Measurements from ENCODE around the gene CTIF. TPM values are rescaled to one million over a fixed set of nuclear protein-coding genes. Genes with fewer than 3 reads are reported as not detected.
A peak's percentile ranks its signal among the peaks of the same experiment; 100 is the strongest.

Gene CTIF
- total RNA-seq, 1 donor from 2014 or later: 26.4 TPM

- no peak for TF ChIP-seq CTCF (IDR thresholded peaks at IDR 0.05; ENCODE audit: unreplicated experiment)
- no peak for DNase-seq (ENCODE audit: low spot score, unreplicated experiment)
- no peaks in the 10 kb centered on the region for H3K4me1 Mint-ChIP-seq (ENCODE audit: low read depth)
- H3K27me3 Mint-ChIP-seq: no peaks in the 10 kb centered on the region
- no peak overlapping the region for H3K27ac Mint-ChIP-seq
- no peak overlapping the region for H3K4me3 Mint-ChIP-seq (ENCODE audit: low read depth)
- no peaks in the 10 kb centered on the region for H3K9me3 Mint-ChIP-seq (ENCODE audit: low read depth)
- peaks cover 8% of the 10 kb centered on the region for H3K36me3 Mint-ChIP-seq (ENCODE audit: insufficient read depth)
These were observed 184.2 kb downstream of the CTIF start for GRCh38 chr18:48723016-48723415.

GRCh38 chr18:48723837-48724236 is 185.0 kb downstream of the CTIF start:
- Mint-ChIP-seq H3K36me3 (ENCODE audit: insufficient read depth) (peaks cover 3% of the 10 kb centered on the region), H3K27me3 (no peaks in the 10 kb centered on the region), H3K9me3 (ENCODE audit: low read depth) (no peaks in the 10 kb centered on the region), H3K4me3 (ENCODE audit: low read depth) (no peak overlapping the region), H3K4me1 (ENCODE audit: low read depth) (no peaks in the 10 kb centered on the region), H3K27ac (no peak overlapping the region)
- no peak for TF ChIP-seq CTCF (IDR thresholded peaks at IDR 0.05; ENCODE audit: unreplicated experiment)
- no peak for DNase-seq (ENCODE audit: low spot score, unreplicated experiment)

- no peaks in the 10 kb centered on the region for H3K27me3 Mint-ChIP-seq
- TF ChIP-seq CTCF (IDR thresholded peaks at IDR 0.05; ENCODE audit: unreplicated experiment): no peak
- no peak overlapping the region for H3K4me3 Mint-ChIP-seq (ENCODE audit: low read depth)
- no peak for DNase-seq (ENCODE audit: low spot score, unreplicated experiment)
- no peaks in the 10 kb centered on the region for H3K4me1 Mint-ChIP-seq (ENCODE audit: low read depth)
- peaks cover 1% of the 10 kb centered on the region for H3K36me3 Mint-ChIP-seq (ENCODE audit: insufficient read depth)
- no peaks in the 10 kb centered on the region for H3K9me3 Mint-ChIP-seq (ENCODE audit: low read depth)
- H3K27ac Mint-ChIP-seq: peak overlapping the region; percentile 22
These were observed 185.6 kb downstream of the CTIF start for GRCh38 chr18:48724442-48724841.

DNA sequence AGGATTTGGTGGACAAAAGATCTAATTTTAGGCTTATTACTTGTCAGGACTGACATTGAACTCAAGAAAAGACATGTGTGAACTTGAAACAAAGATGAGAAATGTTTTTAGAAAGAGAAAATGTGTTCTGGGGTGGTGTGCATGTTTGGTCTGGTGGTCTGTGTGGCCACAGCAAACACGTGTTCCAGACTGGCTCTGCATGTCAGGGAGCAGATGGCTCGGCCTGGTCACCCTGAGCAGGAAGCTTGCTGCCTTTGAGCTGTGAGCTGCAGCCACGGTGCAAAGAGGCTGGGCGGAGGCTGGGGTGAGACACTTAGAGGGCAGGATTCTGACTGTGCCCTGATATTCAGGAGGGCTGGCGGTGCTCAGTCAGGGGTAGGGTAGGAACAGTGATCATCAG is 186.1 kb downstream of the CTIF start:
- peaks cover 1% of the 10 kb centered on the region for H3K36me3 Mint-ChIP-seq (ENCODE audit: insufficient read depth)
- no peaks in the 10 kb centered on the region for H3K27me3 Mint-ChIP-seq
- H3K4me1 Mint-ChIP-seq (ENCODE audit: low read depth): no peaks in the 10 kb centered on the region
- no peaks in the 10 kb centered on the region for H3K9me3 Mint-ChIP-seq (ENCODE audit: low read depth)
- H3K27ac Mint-ChIP-seq: peak overlapping the region; percentile 22
- no peak for TF ChIP-seq CTCF (IDR thresholded peaks at IDR 0.05; ENCODE audit: unreplicated experiment)
- DNase-seq (ENCODE audit: low spot score, unreplicated experiment): no peak
- H3K4me3 Mint-ChIP-seq (ENCODE audit: low read depth): no peak overlapping the region

DNA sequence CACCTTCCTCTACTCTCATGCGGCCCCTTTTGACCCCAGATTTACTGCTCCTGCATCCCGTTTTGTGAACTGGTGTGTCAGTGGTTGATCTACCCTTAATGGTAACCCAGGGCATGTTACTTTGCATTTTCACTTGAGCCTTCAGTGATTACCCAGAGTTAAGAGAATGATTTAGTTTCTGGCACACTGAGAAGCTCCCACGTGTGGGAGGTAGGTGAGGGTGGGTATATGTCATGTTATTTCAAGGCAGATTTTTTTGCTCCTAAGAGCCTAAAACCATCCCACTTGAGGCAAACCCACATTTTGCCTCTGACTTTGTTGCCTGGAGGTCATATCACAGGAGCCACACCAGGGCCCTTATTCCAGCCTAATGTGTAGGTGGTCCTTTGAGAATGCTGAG is 186.7 kb downstream of the CTIF start:
- Mint-ChIP-seq H3K27me3 (no peaks in the 10 kb centered on the region), H3K27ac (no peak overlapping the region), H3K4me1 (ENCODE audit: low read depth) (no peaks in the 10 kb centered on the region), H3K36me3 (ENCODE audit: insufficient read depth) (peaks cover 1% of the 10 kb centered on the region), H3K9me3 (ENCODE audit: low read depth) (no peaks in the 10 kb centered on the region), H3K4me3 (ENCODE audit: low read depth) (no peak overlapping the region)
- DNase-seq (ENCODE audit: low spot score, unreplicated experiment): no peak
- TF ChIP-seq CTCF (IDR thresholded peaks at IDR 0.05; ENCODE audit: unreplicated experiment): no peak
